Superior temporal gyrus (tissue), 1 donor: ENCODE results near the gene CCDC15.
A peak's percentile ranks its signal among the peaks of the same experiment; 100 is the strongest.

Experiments used
- DNase-seq: peaks from one replicate; pipeline ENCODE4 v3.0.0-alpha.2; 2016; ENCODE audit errors: extremely low spot score

Gene CCDC15

GRCh38 chr11:124953753-124954589 lies at the start of gene CCDC15:
TSS of gene CCDC15 (plus strand) at chr11:124954202. CDS start at chr11:124954733, 531 bp downstream.
- peak; percentile 98 for DNase-seq

DNA sequence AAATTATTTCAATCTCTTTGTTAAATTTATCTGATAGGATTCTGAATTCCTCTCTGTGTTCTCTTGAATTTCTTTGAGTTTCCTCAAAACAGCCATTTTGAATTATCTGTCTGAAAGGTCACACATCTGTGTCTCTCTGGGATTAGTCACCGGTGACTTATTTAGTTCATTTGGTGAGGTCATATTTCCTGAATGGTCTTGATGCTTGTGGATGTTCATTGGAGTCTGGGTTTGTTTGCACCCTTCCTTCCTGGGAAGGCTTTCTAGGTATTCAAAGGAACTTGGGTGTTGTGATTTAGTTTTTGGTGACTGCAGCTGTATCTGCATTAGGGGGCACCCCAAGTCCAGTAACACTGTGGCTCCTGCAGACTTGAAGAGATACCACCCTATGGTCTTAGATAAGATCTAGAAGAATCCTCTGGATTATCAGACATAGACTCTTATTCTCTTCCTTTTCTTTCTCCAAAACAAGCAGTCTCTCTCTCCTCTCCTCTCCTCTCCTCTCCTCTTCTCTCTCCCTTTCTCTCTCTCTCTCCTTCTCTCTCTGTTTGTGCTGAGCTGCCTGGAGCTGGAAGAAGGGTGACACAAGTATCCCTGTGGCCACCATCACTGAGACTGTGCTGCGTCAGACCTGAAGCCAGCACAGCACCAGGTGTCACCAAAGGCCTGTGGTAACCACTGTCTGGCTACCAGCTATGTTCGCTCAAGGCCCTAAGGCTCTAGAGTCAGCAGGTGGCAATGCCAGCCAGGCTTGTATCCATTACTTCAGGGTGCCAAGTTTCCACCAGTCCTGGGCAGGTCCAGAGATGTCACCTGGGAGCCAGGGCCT lies 38.2 kb upstream of the CCDC15 start:
- peak; percentile 9 for DNase-seq

DNA sequence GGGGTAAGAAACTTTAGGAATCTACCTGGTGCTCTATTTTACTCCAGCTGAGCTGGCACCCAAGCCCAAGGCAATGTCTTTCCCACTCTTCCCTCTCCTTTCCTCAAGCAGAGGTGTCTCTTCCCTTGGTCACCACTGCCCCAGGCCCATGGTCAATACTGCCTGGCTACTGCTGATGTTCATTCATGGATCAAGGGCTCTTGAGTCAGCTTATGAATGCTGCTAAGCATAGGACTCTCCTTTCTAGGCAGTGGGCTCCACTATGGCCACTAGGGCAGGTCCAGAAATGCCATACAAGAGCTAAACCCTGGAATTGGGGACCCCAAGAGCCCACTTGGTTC lies 37.7 kb upstream of the CCDC15 start:
- DNase-seq: peak; percentile 8

DNA sequence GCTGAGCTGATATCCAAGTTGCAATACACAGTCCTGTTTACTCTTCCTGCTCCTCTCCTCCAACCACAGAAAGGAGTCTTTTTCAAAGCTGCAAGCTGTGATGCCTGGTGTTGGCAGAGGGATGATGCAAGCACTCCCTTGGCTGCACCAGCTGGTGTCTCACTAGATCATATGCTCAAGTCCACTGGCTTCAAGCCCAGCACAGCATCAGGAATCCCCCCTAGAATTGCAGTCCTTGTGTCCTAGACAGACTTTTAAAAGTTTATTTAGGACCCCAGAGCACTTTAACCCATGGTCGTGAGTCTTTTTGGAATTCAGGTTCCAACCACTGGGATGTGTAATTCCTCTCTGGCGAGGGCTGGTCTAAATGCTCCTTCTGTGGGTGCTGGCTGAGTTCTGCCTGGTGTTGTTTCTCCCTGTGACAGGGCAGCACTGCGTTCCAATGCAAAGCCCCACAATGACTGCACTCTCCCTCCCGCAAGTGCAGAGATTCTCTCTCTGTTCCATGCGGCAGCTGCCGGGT lies 36.8 kb upstream of the CCDC15 start:
- DNase-seq: peak; percentile 94

DNA sequence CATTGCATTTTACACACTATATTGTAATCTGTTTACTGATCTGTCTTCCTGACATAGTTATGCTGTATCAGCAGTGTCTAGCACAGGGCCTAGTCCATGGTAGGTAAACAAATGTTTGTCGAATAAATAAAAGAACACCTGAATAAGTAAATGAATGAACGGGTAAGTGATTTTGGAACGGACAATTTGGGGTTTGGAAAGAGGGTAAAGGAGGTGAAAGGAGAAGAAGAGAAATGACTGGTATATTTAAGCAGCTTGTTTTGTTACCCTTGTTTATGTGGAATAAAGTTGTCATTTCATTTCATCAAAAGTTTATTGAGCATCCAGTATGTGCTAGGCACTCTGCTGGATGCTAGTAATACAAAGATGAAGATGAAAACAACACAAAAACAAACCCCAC lies 35.1 kb upstream of the CCDC15 start, which contains the start of gene HEPN1:
TSS of gene HEPN1 (plus strand) at position 301 of the 400 bp plus-strand sequence.
- DNase-seq: no peak

- no peak for DNase-seq
Measured at GRCh38 chr11:124919898-124920297, 34.1 kb upstream of the CCDC15 start.

GRCh38 chr11:124920356-124920755 lies 33.6 kb upstream of the CCDC15 start:
- no peak for DNase-seq

DNA sequence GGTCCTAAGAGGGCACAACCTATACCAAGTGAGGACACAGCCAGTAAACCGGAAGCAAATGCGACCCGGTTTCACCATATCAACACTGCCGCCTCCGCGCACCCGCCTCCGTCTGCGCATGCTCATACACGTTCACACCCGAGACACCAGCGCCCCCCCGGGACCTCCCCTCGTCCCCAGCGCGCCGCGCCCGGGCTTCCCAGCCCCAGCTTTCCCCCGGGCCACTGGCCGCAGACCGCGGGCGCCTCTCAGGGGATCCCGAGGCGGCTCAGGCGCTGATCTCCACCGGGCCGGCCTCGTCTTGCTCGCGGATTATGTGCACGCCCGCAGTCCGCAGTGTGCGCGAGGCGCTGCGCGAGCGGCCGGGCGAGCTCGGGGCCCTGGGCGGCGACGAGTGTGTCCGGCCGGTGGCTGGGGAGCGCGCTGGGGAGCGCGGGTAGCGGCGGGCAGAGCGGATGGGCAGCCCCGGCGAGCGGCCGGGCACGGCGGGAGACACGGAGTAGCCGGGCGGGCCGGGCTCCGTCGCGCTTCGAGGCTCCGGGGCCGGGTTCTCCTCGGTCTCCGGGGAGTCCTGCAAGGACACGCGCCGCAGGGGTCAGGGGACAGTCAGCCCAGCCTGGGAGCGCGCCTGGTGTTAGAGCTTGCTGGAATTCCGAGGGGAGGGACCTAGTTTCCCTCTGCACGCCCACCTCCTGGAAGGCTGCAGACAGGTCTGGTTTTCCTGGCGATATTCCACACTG lies 33.0 kb upstream of the CCDC15 start:
- DNase-seq: peak; percentile 15

DNA sequence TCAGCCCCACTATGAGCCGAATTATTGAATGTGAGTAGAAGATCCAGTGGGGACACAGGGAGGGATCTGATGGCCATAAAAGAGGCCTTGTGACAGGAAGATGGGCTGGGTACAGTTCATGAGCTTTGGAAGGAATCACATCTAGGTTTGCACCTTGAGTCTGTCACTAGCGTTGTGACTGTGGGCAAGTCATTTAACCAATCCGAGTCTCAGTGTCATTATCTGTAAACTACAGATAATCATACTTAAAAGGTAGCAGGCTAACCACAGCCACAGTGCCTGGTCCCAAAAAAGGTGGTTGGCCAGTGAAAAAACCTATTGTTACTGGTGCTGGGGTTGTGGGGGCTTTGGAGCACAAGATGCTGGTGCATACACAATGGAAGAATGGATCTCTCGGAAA lies 31.2 kb upstream of the CCDC15 start:
- no peak for DNase-seq

DNA sequence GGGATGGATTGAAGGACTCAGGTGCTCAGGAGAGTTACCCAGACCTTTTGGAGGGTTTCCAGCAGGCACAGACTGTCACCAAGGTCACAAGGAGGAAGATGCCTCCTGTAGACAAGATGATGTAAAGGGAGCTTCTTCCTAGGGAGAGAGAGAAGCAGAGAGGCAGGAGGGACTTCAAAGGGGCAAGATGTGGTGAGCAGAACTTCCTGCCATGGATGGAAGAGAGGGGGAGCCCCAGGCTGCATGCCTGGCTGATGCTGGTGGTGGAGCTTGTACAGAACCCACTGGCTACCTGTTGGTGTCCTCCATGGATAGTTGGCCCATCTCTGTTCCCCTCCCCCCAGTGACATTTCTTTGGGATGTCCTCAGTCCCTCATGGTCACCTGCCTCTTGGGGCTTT lies 30.7 kb upstream of the CCDC15 start:
- DNase-seq: no peak

DNA sequence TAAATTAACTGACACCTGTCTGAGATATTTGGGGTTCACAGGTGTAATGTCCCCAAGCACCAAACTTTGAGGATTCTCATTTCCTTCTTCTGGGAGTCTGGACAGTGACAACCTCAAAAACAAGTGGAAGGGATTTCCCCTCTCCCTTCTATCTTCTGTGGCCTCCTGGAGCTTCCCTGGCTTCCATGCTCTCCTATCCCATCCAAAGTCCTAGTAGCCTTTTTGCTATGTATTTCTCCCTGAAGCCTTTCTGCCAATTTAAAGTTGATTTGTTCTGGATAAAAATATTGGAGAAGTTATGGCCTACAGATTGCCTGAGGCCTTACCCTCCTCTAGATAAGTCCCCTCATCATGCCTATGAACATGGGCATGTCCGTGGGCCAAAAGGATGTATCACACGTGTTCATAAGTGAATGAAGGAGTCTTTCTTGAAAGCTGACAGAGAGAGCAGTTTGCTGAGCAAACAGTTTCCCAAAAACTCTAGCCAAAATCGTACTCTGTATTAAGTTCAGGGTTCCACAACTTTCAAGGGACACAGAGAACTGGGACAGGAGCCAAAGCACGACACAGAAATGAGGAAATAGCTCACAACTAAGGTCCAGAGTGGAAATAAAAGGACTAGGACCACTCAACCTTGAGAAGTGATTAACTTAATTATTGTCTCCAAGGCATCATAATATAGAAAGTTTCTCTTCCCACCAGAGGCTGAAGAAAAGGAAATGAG lies 24.9 kb upstream of the CCDC15 start:
- peak; percentile 47 for DNase-seq

DNA sequence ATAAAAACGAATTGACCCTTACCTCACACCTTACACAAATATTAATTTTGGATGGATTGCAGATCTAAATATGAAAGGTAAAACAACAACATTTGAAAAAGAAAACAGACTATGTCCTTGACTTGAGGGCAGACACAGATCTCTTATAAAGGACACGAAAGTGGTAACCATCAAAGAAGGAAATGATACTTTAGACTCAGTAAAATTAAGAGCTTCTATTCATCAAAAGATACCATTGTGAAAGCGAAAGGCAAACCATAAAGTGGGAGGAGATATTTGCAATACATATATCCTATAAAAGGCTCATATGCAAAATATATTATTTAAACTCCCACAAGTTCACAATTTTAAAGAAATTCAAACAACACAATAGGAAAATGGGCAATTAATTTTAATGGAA lies 23.2 kb upstream of the CCDC15 start:
- no peak for DNase-seq

- DNase-seq: peak; percentile 63
Measured at GRCh38 chr11:124934862-124935547, 19.0 kb upstream of the CCDC15 start.

GRCh38 chr11:124935548-124936514 lies 18.2 kb upstream of the CCDC15 start, which contains the start of gene HEPACAM:
TSS of gene HEPACAM (minus strand) at chr11:124936047. CDS start at chr11:124936006, 41 bp downstream.
- peak; percentile 94 for DNase-seq

DNA sequence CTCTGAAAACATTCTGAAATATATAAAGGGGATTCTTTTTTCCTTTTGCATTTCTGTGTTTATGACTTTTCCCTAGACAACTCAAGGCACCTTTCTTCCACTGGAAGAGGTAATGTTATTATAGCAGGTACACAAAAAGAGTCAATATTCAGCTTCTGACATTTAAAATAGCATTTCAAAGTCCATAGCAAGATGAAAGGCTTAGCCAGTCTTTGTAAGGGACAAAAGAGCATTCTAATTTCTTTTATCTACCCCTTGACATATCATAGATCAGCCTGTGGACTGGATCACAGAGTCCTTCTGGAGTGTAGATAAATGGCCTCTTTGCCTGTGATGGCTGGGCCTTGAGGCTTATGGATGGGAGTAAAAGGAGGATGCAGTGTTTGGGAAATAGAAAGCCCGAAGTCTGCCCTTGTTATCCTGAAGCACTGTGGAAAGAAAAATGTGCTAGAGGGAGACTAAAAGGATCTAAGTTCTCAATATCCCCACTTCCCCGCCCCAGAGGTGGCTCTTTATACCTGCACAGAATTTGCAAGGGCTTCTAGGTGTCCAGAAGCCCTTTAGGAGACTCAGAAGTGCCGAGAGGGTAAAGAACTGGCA lies 16.6 kb upstream of the CCDC15 start:
- DNase-seq: peak; percentile 32

DNA sequence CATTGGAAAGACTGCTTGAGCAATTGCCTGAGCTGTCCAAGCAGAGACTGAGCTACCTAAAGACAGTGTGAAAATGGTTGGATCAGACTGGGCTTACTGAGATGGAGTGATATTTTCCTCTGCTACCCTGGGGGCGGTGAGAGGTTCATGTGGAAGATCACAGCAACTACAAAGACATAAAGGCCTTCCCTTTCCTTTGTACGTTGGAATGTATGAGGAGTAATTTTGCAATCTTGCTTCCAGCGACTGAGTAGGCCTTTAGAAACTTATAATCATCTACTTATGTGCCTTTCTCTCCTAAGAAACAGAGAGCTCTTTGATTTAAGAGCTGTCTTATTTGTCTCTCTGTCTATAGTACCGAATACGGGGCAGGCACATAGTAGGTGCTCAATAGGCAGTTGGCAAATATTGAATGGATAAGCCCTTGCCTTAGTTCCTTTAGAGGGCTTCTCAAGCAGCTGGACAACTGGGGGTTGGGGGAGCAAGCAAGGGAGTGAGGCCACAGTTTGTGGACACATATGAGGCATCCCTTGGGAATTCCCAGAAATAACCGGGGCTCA lies 15.7 kb upstream of the CCDC15 start:
- peak; percentile 18 for DNase-seq

- DNase-seq: peak; percentile 27
Measured at GRCh38 chr11:124938970-124939369, 15.0 kb upstream of the CCDC15 start.

- DNase-seq: no peak
Measured at GRCh38 chr11:124941703-124942102, 12.3 kb upstream of the CCDC15 start.
